Panc1 (cell line): ENCODE data around the gene DHRS13.

Experiments
- CTCF ChIP-seq: fragments of 450-650 bp; IDR thresholded peaks from 2 replicates; pipeline ENCODE4 v1.5.1; 2017; ENCODE audit warnings: mild to moderate bottlenecking
- POLR2AphosphoS5 ChIP-seq: IDR thresholded peaks from 2 replicates; pipeline ENCODE4 v1.6.1; 2012; ENCODE audit warnings: mild to moderate bottlenecking, low read depth, low read length, moderate library complexity
- REST ChIP-seq, 2 experiments: IDR thresholded peaks; 2 replicates each; pipeline ENCODE4 v1.6.1; 2011 to 2012; ENCODE audit warnings: low read depth in 2 of 2, control low read depth in 1 of 2, low read length in 1 of 2, mild to moderate bottlenecking in 1 of 2, moderate library complexity in 1 of 2; ENCODE audit not compliant: insufficient read depth in 1 of 2
- SIN3A ChIP-seq: IDR thresholded peaks from 2 replicates; pipeline ENCODE4 v1.6.1; 2012; ENCODE audit warnings: low read depth, mild to moderate bottlenecking, low read length, moderate library complexity, borderline replicate concordance; ENCODE audit not compliant: insufficient read depth
- TCF7L2 ChIP-seq: IDR thresholded peaks from 2 replicates; pipeline ENCODE4 v1.6.1; 2011; ENCODE audit warnings: mild to moderate bottlenecking, low read depth, low read length, inconsistent platforms

- TF ChIP-seq CTCF, result no peak
- no peak for TF ChIP-seq REST (IDR thresholded peaks at IDR 0.05; ENCODE audit: insufficient read depth in 1 of 2, low read depth in 2 of 2, low read length in 1 of 2)
- no peak for TF ChIP-seq SIN3A
- no peak for TF ChIP-seq POLR2AphosphoS5
- no peak for TF ChIP-seq TCF7L2
Observed at GRCh38 chr17:28940675-28941074, 37.8 kb upstream of the DHRS13 start.
